A204.1 (cell line): ENCODE results near the gene ANP32B.
"Not testable (repeated sequence)": the region's sequence is repeated elsewhere in the genome, so short reads cannot be mapped to it uniquely, and the experiment has no call there.

Source experiments
- FAIRE-seq: peaks from 2 replicates; lab custom pipeline; 2012; peaks lifted over from hg19 to GRCh38; lab: Jason Lieb, UNC

Gene ANP32B

GRCh38 chr9:97982683-97983588 is at the start of gene ANP32B:
Gene ANP32B (plus strand): TSS chr9:97983341. CDS start chr9:97983556, 215 bp downstream.
- FAIRE-seq, result no peak

DNA sequence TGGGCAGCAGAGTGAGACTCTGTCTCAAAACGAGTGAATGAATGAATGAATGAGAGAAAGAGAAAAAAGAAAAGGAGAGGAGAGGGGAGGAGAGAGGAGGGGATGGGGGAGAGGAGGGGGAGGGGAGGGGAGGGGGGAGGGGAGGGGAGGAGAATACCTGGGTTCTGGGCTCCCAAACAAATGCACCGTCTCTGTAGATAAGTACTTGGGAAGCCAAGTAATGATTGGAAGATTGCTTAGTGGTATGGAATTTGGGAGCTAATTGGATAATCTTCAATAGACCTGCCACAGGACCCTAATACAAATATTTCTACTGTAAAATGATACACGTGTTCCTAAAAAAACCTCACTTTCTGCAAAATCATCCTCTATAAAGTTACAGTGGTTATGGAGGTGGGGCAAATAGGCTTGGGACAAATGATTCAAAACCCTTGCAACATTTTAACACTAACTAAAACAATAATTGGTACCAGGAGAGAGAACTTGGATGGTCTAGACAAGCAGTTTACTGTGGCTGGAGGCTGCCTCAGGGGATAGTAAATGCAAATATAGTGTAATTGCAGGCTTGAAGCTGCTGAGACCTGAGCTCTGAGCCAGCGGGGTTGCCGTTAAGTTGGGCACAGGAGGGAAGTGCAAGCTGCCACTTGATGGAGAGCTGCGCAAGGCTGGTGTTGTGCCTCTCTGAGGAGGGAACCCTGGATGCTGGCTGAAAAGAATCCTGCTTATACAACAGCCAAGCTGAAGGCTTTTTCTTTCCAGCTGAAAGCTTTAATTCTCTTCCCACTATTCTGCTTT is 48.6 kb upstream of the ANP32B start:
- no peak for FAIRE-seq

DNA sequence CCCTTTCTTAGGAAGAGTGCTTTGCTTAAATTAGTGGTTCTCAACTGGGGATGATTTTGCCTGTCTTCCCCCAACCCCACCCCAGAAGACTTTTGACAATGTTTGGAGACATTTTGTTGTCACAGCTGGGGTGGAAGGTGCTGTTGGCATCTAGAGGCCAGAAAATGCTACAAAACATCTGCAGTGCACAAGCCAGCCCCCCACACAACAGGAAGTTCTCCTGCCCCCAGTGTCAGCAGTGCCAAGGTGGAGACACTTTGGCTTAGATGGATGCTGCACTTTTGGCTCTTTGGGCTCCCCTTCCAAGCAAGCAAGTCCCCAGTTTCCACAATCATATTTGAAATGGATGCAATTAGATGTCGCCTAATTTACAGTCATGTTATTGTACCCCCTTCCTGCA is 47.9 kb upstream of the ANP32B start:
- no peak for FAIRE-seq

DNA sequence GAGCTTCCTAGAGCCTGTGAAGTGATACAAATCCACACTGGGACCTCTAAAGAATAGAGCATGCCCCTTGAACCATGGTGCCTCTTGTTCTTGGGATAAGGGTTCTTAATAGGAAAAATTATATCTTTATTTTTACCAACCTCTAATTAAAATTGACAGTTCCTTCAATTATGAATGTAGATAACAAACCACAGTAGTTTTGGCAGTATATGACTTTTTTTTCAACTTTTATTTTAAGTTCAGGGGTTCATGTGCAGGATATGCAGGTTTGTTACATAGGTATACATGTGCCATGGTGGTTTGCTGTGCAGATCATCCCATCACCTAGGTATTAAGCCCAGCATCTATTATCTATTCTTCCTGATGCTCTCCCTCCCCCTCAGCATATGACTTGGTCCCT is 46.1 kb upstream of the ANP32B start:
- FAIRE-seq, result no peak

DNA sequence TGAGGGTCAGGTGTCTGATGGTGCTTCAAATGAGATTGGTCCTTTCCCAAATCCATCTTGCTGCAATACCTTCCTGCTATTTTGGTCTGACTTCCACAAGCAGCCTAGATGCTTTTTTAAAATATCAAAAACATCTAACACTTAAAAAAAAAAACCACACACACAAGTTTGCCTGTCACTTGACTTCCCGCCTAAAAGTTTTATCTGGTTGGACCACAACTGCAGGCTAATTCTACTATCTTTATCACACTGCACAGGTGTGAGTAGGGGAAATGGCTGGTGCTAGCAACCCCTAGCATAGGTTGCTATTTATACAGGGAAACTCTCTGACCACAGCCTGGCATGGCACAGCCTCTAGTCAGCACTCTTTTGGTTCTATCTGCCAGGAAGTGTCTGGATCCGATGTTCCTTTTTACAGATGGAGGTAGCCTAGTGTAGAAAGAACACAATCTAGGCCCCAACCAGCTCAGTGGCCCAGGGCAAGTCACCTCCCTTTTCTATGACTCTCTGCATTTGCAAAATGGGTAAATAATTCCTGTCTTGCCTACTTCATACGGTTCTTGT is 45.0 kb upstream of the ANP32B start, which contains the start of gene HEMGN:
Gene HEMGN, minus strand, starts transcription at position 92 of the 564 bp plus-strand sequence. Its CDS starts 36 bp downstream, at position 56.
- FAIRE-seq, result no peak

- no peak for FAIRE-seq
Observed at GRCh38 chr9:97940233-97940632, 42.9 kb upstream of the ANP32B start.

- no peak for FAIRE-seq
Observed at GRCh38 chr9:97940741-97941140, 42.4 kb upstream of the ANP32B start.

DNA sequence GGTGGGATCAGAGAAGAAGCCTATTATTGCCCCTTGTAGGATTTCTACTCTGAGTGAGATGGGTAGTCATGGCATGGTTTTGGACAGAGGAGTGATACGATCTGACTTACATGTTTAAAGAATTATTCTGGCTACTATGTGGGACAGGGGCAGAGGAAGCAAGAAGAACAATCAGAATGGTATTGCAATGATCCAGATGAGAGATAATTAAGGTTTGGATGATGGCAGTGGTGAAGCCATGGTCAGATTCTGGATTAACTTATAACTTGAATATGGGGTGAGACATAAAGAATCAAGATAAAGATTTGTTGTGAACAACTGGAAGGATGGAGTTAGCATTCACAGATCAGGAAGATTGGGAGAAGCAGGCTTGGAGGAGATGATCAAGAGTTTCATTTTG is 41.8 kb upstream of the ANP32B start:
- no peak for FAIRE-seq

DNA sequence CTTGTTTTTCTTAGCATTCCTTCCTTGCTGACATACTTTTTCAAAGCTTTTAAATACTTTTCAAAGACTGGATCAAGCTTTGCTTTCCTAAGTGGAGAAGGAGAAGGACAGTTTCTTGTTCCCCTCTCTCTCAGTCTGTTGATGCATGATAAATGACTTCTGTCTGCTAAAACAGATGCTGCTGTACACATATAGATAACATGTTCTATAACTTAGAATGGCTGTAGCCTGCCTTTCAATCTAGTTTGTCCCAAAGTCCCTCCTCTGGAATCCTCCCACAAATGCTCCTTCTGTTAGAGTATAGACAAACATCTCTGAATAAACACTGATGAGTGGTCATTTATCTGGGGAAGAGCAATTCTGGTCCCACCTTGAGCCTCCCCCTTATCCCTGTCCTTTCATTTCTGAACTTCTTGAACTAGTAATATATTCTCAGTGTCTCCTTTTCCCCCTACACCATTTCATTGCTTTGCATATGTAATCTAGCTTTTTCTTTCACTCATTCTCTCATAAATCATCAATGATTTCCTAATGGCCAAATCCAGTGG is 39.8 kb upstream of the ANP32B start:
- FAIRE-seq, result no peak

GRCh38 chr9:97944612-97945011 is 38.5 kb upstream of the ANP32B start:
- FAIRE-seq, result no peak

DNA sequence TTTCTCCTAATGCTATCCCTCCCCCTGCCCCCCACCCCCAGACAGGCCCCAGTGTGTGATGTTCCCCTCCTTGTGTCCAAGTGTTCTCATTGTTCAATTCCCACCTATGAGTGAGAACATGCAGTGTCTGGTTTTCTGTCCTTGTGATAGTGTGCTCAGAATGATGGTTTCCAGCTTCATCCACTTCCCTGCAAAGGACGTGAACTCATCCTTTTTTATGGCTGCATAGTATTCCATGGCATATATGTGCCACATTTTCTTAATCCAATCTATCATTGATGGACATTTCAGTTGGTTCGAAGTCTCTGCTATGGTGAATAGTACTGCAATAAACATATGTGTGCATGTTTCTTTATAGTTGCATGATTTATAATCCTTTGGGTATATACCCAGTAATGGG is 37.7 kb upstream of the ANP32B start:
- FAIRE-seq, result not testable (repeated sequence)

DNA sequence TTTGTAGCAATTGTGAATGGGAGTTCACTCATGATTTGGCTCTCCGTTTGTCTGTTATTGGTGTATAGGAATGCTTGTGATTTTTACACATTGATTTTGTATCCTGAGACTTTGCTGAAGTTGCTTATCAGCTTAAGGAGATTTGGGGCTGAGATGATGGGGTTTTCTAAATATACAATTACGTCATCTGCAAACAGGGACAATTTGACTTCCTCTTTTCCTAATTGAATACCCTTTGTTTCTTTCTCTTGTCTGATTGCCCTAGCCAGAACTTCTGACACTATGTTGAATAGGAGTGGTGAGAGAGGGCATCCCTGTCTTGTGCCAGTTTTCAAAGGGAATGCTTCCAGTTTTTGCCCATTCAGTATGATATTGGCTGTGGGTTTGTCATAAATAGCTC is 36.0 kb upstream of the ANP32B start:
- FAIRE-seq, result not testable (repeated sequence)

- not testable (repeated sequence) for FAIRE-seq
Observed at GRCh38 chr9:97950873-97951272, 32.3 kb upstream of the ANP32B start.

DNA sequence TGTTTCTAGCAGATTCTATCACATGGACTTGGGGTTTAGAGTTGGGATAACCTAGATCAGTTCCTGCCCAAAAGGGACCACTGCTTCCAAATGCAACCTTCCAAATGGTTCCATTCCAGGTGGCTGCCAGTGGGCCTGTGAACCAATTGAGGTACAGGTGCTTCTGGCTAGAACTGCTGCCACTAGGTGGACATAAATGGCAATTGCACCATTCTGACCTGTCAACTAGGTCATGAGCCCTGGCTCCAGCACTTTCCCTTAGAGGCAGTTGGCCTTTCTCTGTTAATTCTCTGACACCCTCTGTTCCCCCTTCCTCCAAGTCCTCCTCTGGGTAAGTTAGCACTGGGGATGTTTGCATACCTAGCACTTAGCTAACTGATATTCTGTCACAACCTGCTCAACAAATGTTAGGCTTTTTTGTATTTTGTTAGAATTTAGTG is 28.6 kb upstream of the ANP32B start:
- FAIRE-seq, result no peak

DNA sequence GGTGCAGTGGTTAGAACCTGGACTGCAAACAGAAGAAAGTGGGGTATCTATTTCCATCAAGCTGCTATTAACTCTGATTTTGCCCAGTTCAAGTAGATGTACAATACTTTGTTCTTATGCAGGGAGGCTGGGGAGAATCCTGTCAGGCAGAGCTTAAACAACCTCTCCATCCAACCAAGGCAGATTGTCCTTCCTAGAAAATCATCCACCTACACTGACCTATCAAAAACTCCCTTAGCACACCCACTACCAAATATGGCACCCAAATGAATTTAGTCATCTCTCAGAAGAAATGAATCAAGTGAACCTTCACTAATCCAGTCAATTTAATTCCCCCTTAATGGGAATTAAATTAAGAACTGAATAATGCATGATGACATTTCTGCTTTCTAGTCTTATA is 26.8 kb upstream of the ANP32B start:
- FAIRE-seq, result no peak

- FAIRE-seq, result no peak
Observed at GRCh38 chr9:97958812-97959511, 24.2 kb upstream of the ANP32B start.

GRCh38 chr9:97959585-97959984 is 23.6 kb upstream of the ANP32B start:
- FAIRE-seq, result no peak

GRCh38 chr9:97960678-97961328 is 22.3 kb upstream of the ANP32B start:
- not testable (repeated sequence) for FAIRE-seq

DNA sequence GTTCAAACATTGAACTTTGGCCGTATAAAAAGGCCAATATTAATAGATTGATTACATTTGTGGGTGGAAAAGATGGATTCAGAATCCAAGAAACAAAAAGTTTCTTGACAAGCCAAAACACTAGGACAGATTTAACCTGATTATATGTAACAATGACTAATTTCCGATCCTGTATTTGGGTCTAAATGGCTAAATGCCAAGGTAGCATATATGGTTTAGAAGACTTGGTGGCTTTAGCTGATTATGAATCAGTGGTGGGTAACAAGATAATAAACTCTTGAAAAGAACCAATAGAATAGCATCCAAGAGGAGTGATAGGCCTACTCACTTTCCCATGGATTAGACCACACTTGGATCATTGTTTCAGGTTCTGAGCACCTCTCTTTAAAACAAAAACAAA is 21.8 kb upstream of the ANP32B start:
- FAIRE-seq, result no peak

- FAIRE-seq, result no peak
Observed at GRCh38 chr9:97962136-97962535, 21.0 kb upstream of the ANP32B start.

GRCh38 chr9:97962575-97962974 is 20.6 kb upstream of the ANP32B start:
- no peak for FAIRE-seq
